ENCODE measurements around the gene PAK6. TPM values are rescaled to one million over a fixed set of nuclear protein-coding genes. Genes with fewer than 3 reads are reported as not detected.

The PAK6 gene
- polyA plus RNA-seq, 1 donor from 2014 or later = 32.4 TPM

DNA sequence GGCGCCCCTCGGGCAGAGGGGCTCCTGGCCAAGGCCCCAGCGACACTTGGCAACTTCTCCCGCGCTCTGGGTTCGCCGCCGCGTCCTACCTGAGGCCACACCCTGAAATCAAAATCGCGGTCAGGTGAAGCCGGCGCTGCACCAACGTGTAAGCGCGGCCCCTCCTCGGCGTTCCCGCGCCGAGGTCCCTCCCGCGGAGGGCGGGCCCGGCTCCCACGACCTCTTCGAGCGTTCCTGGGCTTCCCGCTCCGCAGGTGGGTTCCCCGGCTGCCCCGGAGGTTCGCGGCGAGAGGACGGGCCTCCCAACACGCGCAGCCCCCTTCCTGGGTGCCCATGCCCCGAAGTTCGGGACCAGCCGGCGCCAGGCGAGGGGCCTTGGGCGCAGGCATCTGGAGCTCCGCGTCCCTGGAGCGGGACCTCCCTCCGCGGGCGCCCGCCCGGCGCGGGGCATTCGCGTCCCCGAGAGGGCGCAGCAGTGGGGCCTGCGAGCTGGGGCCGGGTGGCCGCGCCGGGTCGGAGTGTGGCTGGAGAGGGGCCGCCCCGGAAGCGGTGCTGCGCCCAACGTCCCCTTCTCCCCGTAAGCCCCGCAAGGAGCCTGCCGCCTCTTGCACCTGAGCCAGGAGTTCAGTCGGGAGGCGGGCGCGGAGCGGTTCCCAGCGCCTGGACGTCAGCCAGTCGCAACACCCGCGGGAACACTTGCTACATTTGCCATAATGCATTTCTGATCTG, 13.7 kb downstream of the PAK6 start:
- no peaks in the 10 kb centered on the region for H3K9me3 ChIP-seq (ENCODE audit: low read length)
- H3K9ac ChIP-seq (ENCODE audit: low read length) = no peak overlapping the region
- peaks cover 45% of the 10 kb centered on the region for H3K27me3 ChIP-seq (ENCODE audit: insufficient read depth, low read depth, low read length)
- no peak overlapping the region for H3K27ac ChIP-seq (ENCODE audit: low read length)
- H3K9me2 ChIP-seq (ENCODE audit: insufficient read depth, low read length) = no peaks in the 10 kb centered on the region
- H3K4me2 ChIP-seq (ENCODE audit: low read length) = no peak overlapping the region
- no peak overlapping the region for H2AFZ ChIP-seq (ENCODE audit: low read depth, low read length)
- no peaks in the 10 kb centered on the region for H4K20me1 ChIP-seq (ENCODE audit: insufficient read depth)
- peaks cover 3% of the 10 kb centered on the region for H3K36me3 ChIP-seq (ENCODE audit: insufficient read depth, low read length)
- TF ChIP-seq SMC3 (conservative IDR thresholded peaks at IDR 0.05; ENCODE audit: poor library complexity) (no peak), EP300 (conservative IDR thresholded peaks at IDR 0.05; ENCODE audit: poor library complexity, severe bottlenecking) (no peak), POLR2AphosphoS5 (IDR thresholded peaks at IDR 0.05) (no peak), EZH2 (IDR thresholded peaks at IDR 0.05; ENCODE audit: borderline replicate concordance, insufficient read depth, low read length, poor library complexity, severe bottlenecking) (no peak), TAF1 (IDR thresholded peaks at IDR 0.05; ENCODE audit: low read depth) (no peak), MXI1 (conservative IDR thresholded peaks at IDR 0.05; ENCODE audit: poor library complexity, severe bottlenecking) (no peak), RAD21 (conservative IDR thresholded peaks at IDR 0.05) (no peak)
- TF ChIP-seq, protein P1, sequence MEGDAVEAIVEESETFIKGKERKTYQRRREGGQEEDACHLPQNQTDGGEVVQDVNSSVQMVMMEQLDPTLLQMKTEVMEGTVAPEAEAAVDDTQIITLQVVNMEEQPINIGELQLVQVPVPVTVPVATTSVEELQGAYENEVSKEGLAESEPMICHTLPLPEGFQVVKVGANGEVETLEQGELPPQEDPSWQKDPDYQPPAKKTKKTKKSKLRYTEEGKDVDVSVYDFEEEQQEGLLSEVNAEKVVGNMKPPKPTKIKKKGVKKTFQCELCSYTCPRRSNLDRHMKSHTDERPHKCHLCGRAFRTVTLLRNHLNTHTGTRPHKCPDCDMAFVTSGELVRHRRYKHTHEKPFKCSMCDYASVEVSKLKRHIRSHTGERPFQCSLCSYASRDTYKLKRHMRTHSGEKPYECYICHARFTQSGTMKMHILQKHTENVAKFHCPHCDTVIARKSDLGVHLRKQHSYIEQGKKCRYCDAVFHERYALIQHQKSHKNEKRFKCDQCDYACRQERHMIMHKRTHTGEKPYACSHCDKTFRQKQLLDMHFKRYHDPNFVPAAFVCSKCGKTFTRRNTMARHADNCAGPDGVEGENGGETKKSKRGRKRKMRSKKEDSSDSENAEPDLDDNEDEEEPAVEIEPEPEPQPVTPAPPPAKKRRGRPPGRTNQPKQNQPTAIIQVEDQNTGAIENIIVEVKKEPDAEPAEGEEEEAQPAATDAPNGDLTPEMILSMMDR (IDR thresholded peaks at IDR 0.05; ENCODE audit: poor library complexity, severe bottlenecking) = no peak
- TF ChIP-seq, protein P2, sequence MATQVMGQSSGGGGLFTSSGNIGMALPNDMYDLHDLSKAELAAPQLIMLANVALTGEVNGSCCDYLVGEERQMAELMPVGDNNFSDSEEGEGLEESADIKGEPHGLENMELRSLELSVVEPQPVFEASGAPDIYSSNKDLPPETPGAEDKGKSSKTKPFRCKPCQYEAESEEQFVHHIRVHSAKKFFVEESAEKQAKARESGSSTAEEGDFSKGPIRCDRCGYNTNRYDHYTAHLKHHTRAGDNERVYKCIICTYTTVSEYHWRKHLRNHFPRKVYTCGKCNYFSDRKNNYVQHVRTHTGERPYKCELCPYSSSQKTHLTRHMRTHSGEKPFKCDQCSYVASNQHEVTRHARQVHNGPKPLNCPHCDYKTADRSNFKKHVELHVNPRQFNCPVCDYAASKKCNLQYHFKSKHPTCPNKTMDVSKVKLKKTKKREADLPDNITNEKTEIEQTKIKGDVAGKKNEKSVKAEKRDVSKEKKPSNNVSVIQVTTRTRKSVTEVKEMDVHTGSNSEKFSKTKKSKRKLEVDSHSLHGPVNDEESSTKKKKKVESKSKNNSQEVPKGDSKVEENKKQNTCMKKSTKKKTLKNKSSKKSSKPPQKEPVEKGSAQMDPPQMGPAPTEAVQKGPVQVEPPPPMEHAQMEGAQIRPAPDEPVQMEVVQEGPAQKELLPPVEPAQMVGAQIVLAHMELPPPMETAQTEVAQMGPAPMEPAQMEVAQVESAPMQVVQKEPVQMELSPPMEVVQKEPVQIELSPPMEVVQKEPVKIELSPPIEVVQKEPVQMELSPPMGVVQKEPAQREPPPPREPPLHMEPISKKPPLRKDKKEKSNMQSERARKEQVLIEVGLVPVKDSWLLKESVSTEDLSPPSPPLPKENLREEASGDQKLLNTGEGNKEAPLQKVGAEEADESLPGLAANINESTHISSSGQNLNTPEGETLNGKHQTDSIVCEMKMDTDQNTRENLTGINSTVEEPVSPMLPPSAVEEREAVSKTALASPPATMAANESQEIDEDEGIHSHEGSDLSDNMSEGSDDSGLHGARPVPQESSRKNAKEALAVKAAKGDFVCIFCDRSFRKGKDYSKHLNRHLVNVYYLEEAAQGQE (IDR thresholded peaks at IDR 0.05; ENCODE audit: borderline replicate concordance) = no peak
- peak overlapping the region; percentile 54 for H3K4me3 ChIP-seq (ENCODE audit: low read length)
- no peaks in the 10 kb centered on the region for H3K79me2 ChIP-seq (replicated peaks; ENCODE audit: insufficient read depth, low read length)
- no peaks in the 10 kb centered on the region for H3F3A ChIP-seq (ENCODE audit: insufficient read depth, low read length, poor library complexity, severe bottlenecking)

DNA sequence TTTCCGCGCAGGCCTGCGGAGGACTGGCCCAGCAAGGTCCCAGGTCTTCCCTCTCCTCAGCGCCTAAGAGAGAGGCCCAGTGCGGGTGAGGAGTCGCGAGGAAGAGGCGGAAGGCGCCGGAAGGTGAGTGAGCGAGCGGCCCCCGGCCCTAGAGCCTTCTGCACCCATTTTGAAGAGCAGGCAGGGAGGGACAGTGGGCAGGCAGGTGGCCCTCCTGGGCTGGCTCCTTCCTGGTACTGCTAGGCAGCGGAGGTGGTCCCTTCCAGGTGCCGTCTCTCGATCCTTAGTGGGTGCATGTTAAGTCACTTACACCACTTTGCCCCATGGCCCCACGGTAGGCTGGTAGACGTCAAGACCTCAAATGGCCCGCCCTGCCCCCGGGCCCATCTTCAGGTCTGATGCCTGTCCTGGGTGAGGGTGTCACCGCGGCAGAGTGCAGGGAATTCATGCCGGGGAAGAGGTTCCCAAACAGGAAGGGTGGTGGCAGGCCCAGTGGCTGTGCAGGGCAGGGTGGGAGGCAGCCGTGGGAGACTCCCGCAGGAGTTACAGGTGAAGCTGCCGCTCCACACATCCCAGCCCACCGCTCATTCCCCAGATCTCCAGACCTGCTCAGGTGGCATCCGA, 14.4 kb downstream of the PAK6 start:
- TF ChIP-seq, protein P2 (IDR thresholded peaks at IDR 0.05; ENCODE audit: borderline replicate concordance) = no peak
- TF ChIP-seq EP300 (conservative IDR thresholded peaks at IDR 0.05; ENCODE audit: poor library complexity, severe bottlenecking) (no peak), SMC3 (conservative IDR thresholded peaks at IDR 0.05; ENCODE audit: poor library complexity) (no peak), MXI1 (conservative IDR thresholded peaks at IDR 0.05; ENCODE audit: poor library complexity, severe bottlenecking) (no peak), TAF1 (IDR thresholded peaks at IDR 0.05; ENCODE audit: low read depth) (no peak), EZH2 (IDR thresholded peaks at IDR 0.05; ENCODE audit: borderline replicate concordance, insufficient read depth, low read length, poor library complexity, severe bottlenecking) (no peak), POLR2AphosphoS5 (IDR thresholded peaks at IDR 0.05) (no peak), RAD21 (conservative IDR thresholded peaks at IDR 0.05) (no peak)
- TF ChIP-seq, protein P1 (IDR thresholded peaks at IDR 0.05; ENCODE audit: poor library complexity, severe bottlenecking) = no peak
- Histone ChIP-seq H3K4me3 (ENCODE audit: low read length) (peak overlapping the region; percentile 54), H3K79me2 (replicated peaks; ENCODE audit: insufficient read depth, low read length) (no peaks in the 10 kb centered on the region), H4K20me1 (ENCODE audit: insufficient read depth) (no peaks in the 10 kb centered on the region), H3K27me3 (ENCODE audit: insufficient read depth, low read depth, low read length) (peaks cover 45% of the 10 kb centered on the region), H3K9me3 (ENCODE audit: low read length) (no peaks in the 10 kb centered on the region), H3K4me2 (ENCODE audit: low read length) (no peak overlapping the region), H3K9ac (ENCODE audit: low read length) (no peak overlapping the region), H2AFZ (ENCODE audit: low read depth, low read length) (no peak overlapping the region), H3F3A (ENCODE audit: insufficient read depth, low read length, poor library complexity, severe bottlenecking) (no peaks in the 10 kb centered on the region), H3K36me3 (ENCODE audit: insufficient read depth, low read length) (peaks cover 3% of the 10 kb centered on the region), H3K9me2 (ENCODE audit: insufficient read depth, low read length) (no peaks in the 10 kb centered on the region), H3K27ac (ENCODE audit: low read length) (no peak overlapping the region)

All from neural cell (in vitro differentiated cells).